Left lung (tissue), 10 donors: ENCODE measurements around the gene SLC37A4. TPM values are rescaled to one million over a fixed set of nuclear protein-coding genes. Genes with fewer than 3 reads are reported as not detected.
A peak's percentile ranks its signal among the peaks of the same experiment; 100 is the strongest.

Experiments
- ATAC-seq: fragments of 200-7000 bp; cut with Tn5 transposase; one replicate; pipeline ENCODE4 v1.9.1; 2020; ENCODE audit warnings: moderate library complexity
- DNase-seq, 4 donors: peaks; one replicate each; pipeline ENCODE4 v3.0.0-alpha.2; 2013 to 2020
- H3K27ac ChIP-seq, 2 donors: fragments of 200-600 bp; sonication (generic) in 1 of 2; one replicate each; pipeline versions ENCODE4 v1.5.0 to v1.8.0; 2020 to 2021
- H3K27me3 ChIP-seq, 2 donors: fragments of 200-600 bp; sonication (generic) in 1 of 2; one replicate each; pipeline versions ENCODE4 v1.5.0 to v1.8.0; 2020 to 2021
- H3K36me3 ChIP-seq, 2 donors: fragments of 200-600 bp; sonication (generic) in 1 of 2; one replicate each; pipeline versions ENCODE4 v1.5.0 to v1.8.0; 2020 to 2021
- H3K4me1 ChIP-seq, 2 donors: fragments of 200-600 bp; one replicate each; pipeline ENCODE4 v1.8.0; 2021
- H3K4me3 ChIP-seq, 2 donors: fragments of 200-600 bp; sonication (generic) in 1 of 2; one replicate each; pipeline versions ENCODE4 v1.5.0 to v1.8.0; 2020 to 2021; ENCODE audit warnings: mild to moderate bottlenecking in 1 of 2
- H3K9me3 ChIP-seq, 2 donors: fragments of 200-600 bp; sonication (generic) in 1 of 2; one replicate each; pipeline versions ENCODE4 v1.5.0 to v1.8.0; 2020 to 2021
- CTCF ChIP-seq, 2 donors: fragments of 200-600 bp; sonication (generic) in 1 of 2; IDR thresholded peaks; one replicate each; pipeline versions ENCODE4 v1.5.0 to v1.8.0; 2021; ENCODE audit warnings: antibody characterized with exemption in 2 of 2
- intact Hi-C, 2 donors: fragments of 100-400 bp; cut with DNase I; formaldehyde crosslinking; loops; one replicate each; pipeline versions ENCODE4 v1.11.2 to v1.14.2; 2022
- polyA plus RNA-seq, 6 donors: library from polyadenylated mRNA; unstranded; fragments of 120-200 nt; gene quantifications; one replicate each; pipeline ENCODE4 v1.2.1, GENCODE V29; 2013; ENCODE audit not compliant: insufficient read length in 6 of 6
- total RNA-seq, 2 donors: library from RNA; stranded (reverse); fragmentation: NEBNext Ultra II Directional; extraction: Animal tissue kit (Norgen Biotek cat#: 25700); gene quantifications; one replicate each; pipeline ENCODE4 v1.2.1, GENCODE V29; 2021
- donor health status: DM: no; HTN: yes; CAD: no.
- donor health status: DM: no; HTN: no; CAD: no.

The SLC37A4 gene
- total and polyA plus RNA-seq, 8 donors: 17.8 to 28.8 (median 25.5) TPM

GRCh38 chr11:119011476-119012053 lies 19.1 kb downstream of the SLC37A4 start:
- H3K36me3 ChIP-seq: peaks cover 4 to 98% of the 10 kb centered on the region in 2 donors

GRCh38 chr11:119006656-119007055 lies 24.0 kb downstream of the SLC37A4 start:
- intact Hi-C loops: no loop called here
- Histone ChIP-seq H3K36me3 (peaks cover 0 to 97% of the 10 kb centered on the region in 2 donors), H3K4me1 (no peaks in the 10 kb centered on the region), H3K27me3 (no peaks in the 10 kb centered on the region), H3K27ac (no peak overlapping the region), H3K4me3 (no peak overlapping the region), H3K9me3 (no peaks in the 10 kb centered on the region)
- TF ChIP-seq CTCF (IDR thresholded peaks at IDR 0.05): no peak
- DNase-seq: no peak
- no peak for ATAC-seq

More at GRCh38 chr11:119011476-119012053, 19.1 kb downstream of the SLC37A4 start:
- Histone ChIP-seq H3K27ac (no peak overlapping the region), H3K4me1 (peaks cover under 1 to 12% of the 10 kb centered on the region in 2 donors), H3K4me3 (no peak overlapping the region), H3K9me3 (no peaks in the 10 kb centered on the region), H3K27me3 (no peaks in the 10 kb centered on the region)
- intact Hi-C loops: no loop called here
- DNase-seq (no peak), ATAC-seq (no peak)
- TF ChIP-seq CTCF (IDR thresholded peaks at IDR 0.05): no peak

GRCh38 chr11:119000906-119001305 lies 29.8 kb downstream of the SLC37A4 start:
- intact Hi-C loops: no loop called here
- Histone ChIP-seq H3K4me1 (peaks cover 4 to 38% of the 10 kb centered on the region in 2 donors), H3K27me3 (no peaks in the 10 kb centered on the region), H3K9me3 (no peaks in the 10 kb centered on the region), H3K36me3 (peaks cover 0 to 63% of the 10 kb centered on the region in 2 donors), H3K4me3 (no peak overlapping the region), H3K27ac (no peak overlapping the region)
- ATAC-seq (no peak), DNase-seq (no peak)
- TF ChIP-seq CTCF (IDR thresholded peaks at IDR 0.05): no peak

- ATAC-seq: peak; percentile 63
- Histone ChIP-seq H3K27me3 (no peaks in the 10 kb centered on the region), H3K27ac (peak overlapping the region; percentile 63 to 80), H3K4me3 (peak overlapping the region; percentile 87 to 98), H3K4me1 (peaks cover 4 to 38% of the 10 kb centered on the region in 2 donors), H3K9me3 (no peaks in the 10 kb centered on the region), H3K36me3 (peaks cover 0 to 45% of the 10 kb centered on the region in 2 donors)
- TF ChIP-seq CTCF (IDR thresholded peaks at IDR 0.05): no peak
- intact Hi-C loops: no loop called here
- DNase-seq: peak in 1 of 4 donors; percentile 41
Measured at GRCh38 chr11:118998822-118999221, 31.9 kb downstream of the SLC37A4 start.

GRCh38 chr11:118998388-118998717 lies 32.3 kb downstream of the SLC37A4 start:
- Histone ChIP-seq H3K27ac (peak overlapping the region; percentile 63 to 80), H3K9me3 (no peaks in the 10 kb centered on the region), H3K36me3 (peaks cover 0 to 40% of the 10 kb centered on the region in 2 donors), H3K27me3 (no peaks in the 10 kb centered on the region), H3K4me3 (peak overlapping the region; percentile 87 to 98), H3K4me1 (peaks cover 4 to 38% of the 10 kb centered on the region in 2 donors)
- ATAC-seq: peak; percentile 54
- intact Hi-C loops: no loop called here
- TF ChIP-seq CTCF (IDR thresholded peaks at IDR 0.05): no peak
- no peak for DNase-seq
